Vagina (tissue), 1 donor: ENCODE data around the gene PCDHB2. TPM values are rescaled to one million over a fixed set of nuclear protein-coding genes. Genes with fewer than 3 reads are reported as not detected.

Experiments
- total RNA-seq: library from RNA; depleted of rRNA; stranded (reverse); fragments of >200 nt; gene quantifications from one replicate; pipeline ENCODE4 v1.2.3, GENCODE V29; 2016

The PCDHB2 gene
- total RNA-seq, 1 donor from 2014 or later = 3.4 TPM

Other genes starting within 250 kb of the PCDHB2 start
- gene PCDHA9, start 246.2 kb upstream of the PCDHB2 start, total RNA-seq = 0.25 TPM
- gene PCDHA10, start 238.7 kb upstream of the PCDHB2 start, total RNA-seq = 0.25 TPM
- not detected for gene PCDHA11, start 225.7 kb upstream of the PCDHB2 start, total RNA-seq
- gene PCDHA12, start 219.3 kb upstream of the PCDHB2 start, total RNA-seq = 0.25 TPM
- not detected for gene PCDHA13, start 212.5 kb upstream of the PCDHB2 start, total RNA-seq
- gene PCDHAC1, start 168.3 kb upstream of the PCDHB2 start, total RNA-seq = 0.49 TPM
- 3.9 TPM for gene PCDHAC2, start 128.1 kb upstream of the PCDHB2 start, total RNA-seq
- gene PCDHB1, start 43.2 kb upstream of the PCDHB2 start, total RNA-seq = not detected
- gene PCDHB3, start 5.9 kb downstream of the PCDHB2 start, total RNA-seq = 2.0 TPM
- 8.3 TPM for gene PCDHB4, start 27.2 kb downstream of the PCDHB2 start, total RNA-seq
- gene PCDHB5, start 40.6 kb downstream of the PCDHB2 start, total RNA-seq = 2.9 TPM
- not detected for gene PCDHB6, start 55.4 kb downstream of the PCDHB2 start, total RNA-seq
- gene PCDHB7, start 78.0 kb downstream of the PCDHB2 start, total RNA-seq = 0.98 TPM
- 0.25 TPM for gene PCDHB8, start 83.2 kb downstream of the PCDHB2 start, total RNA-seq
- gene PCDHB16, start 87.8 kb downstream of the PCDHB2 start, total RNA-seq = 12.3 TPM
- 3.7 TPM for gene PCDHB9, start 92.5 kb downstream of the PCDHB2 start, total RNA-seq
- gene PCDHB10, start 97.7 kb downstream of the PCDHB2 start, total RNA-seq = 3.2 TPM
- 2.2 TPM for gene PCDHB11, start 105.0 kb downstream of the PCDHB2 start, total RNA-seq
- gene PCDHB12, start 114.1 kb downstream of the PCDHB2 start, total RNA-seq = 2.5 TPM
- 3.7 TPM for gene PCDHB13, start 119.3 kb downstream of the PCDHB2 start, total RNA-seq
- 4.2 TPM for gene PCDHB14, start 128.7 kb downstream of the PCDHB2 start, total RNA-seq
- 3.2 TPM for gene PCDHB15, start 150.8 kb downstream of the PCDHB2 start, total RNA-seq
- not detected for gene SLC25A2, start 209.4 kb downstream of the PCDHB2 start, total RNA-seq
- 53.8 TPM for gene TAF7, start 226.2 kb downstream of the PCDHB2 start, total RNA-seq
- gene PCDHGA1, start 235.9 kb downstream of the PCDHB2 start, total RNA-seq = not detected
- 6.1 TPM for gene PCDHGA2, start 244.1 kb downstream of the PCDHB2 start, total RNA-seq
- 3.4 TPM for gene PCDHGA3, start 249.2 kb downstream of the PCDHB2 start, total RNA-seq